K562 (cell line): ENCODE data around the gene AGRN. TPM values are rescaled to one million over a fixed set of nuclear protein-coding genes. Genes with fewer than 3 reads are reported as not detected.

ENCODE experiments used
- BHLHE40 ChIP-seq: IDR thresholded peaks from 2 replicates; pipeline ENCODE4 v1.6.1; 2011; ENCODE audit warnings: low read length, improper control_type of control experiment
- BRF1 ChIP-seq: IDR thresholded peaks from 3 replicates; pipeline ENCODE4 v1.6.1; 2011; ENCODE audit warnings: borderline replicate concordance, mild to moderate bottlenecking; ENCODE audit not compliant: insufficient read length; ENCODE audit errors: extremely low read depth
- CBFA2T2 ChIP-seq: fragments of 450-650 bp; conservative IDR thresholded peaks from 2 replicates; pipeline ENCODE4 v1.6.1; 2017; ENCODE audit warnings: mild to moderate bottlenecking
- E2F3 ChIP-seq: fragments of 250-450 bp; sonication (Bioruptor Pico); IDR thresholded peaks from 2 replicates; pipeline ENCODE4 v1.4.0; 2020; ENCODE audit warnings: mild to moderate bottlenecking
- ETV1 ChIP-seq: fragments of 450-650 bp; conservative IDR thresholded peaks from 2 replicates; pipeline ENCODE4 v1.6.1; 2016; ENCODE audit warnings: missing genetic modification characterization, control low read depth, low read depth, missing compliant biosample characterization
- FIP1L1 ChIP-seq: fragments of 200-400 bp; formaldehyde crosslinking; IDR thresholded peaks from 2 replicates; pipeline ENCODE4 v1.6.1; 2018; ENCODE audit warnings: mild to moderate bottlenecking, low read depth, low read length; ENCODE audit not compliant: poor library complexity, severe bottlenecking
- JUND ChIP-seq, 2 experiments: IDR thresholded peaks; 2 replicates in 1 of 2; 3 replicates in 1 of 2; pipeline ENCODE4 v1.6.1; 2011; ENCODE audit warnings: borderline replicate concordance in 2 of 2, low read depth in 2 of 2, low read length in 2 of 2, improper control_type of control experiment in 1 of 2, missing biosample characterization in 1 of 2, missing genetic modification characterization in 1 of 2, missing genetic modification reagents in 1 of 2
- KAT7 ChIP-seq: sonication (generic); formaldehyde crosslinking; IDR thresholded peaks from 2 replicates; pipeline ENCODE4 v1.8.0; 2022; ENCODE audit warnings: missing genetic modification reagents, mild to moderate bottlenecking, borderline replicate concordance
- MXD1 ChIP-seq: fragments of 250-450 bp; sonication (Bioruptor Pico); IDR thresholded peaks from 2 replicates; pipeline ENCODE4 v1.8.0; 2021; ENCODE audit warnings: borderline replicate concordance, mild to moderate bottlenecking, moderate library complexity; ENCODE audit not compliant: poor library complexity, severe bottlenecking
- NFIC ChIP-seq: fragments of 450-650 bp; IDR thresholded peaks from 2 replicates; pipeline ENCODE4 v1.6.1; 2017; ENCODE audit warnings: mild to moderate bottlenecking, inconsistent platforms
- PCBP1 ChIP-seq: fragments of 200-400 bp; formaldehyde crosslinking; IDR thresholded peaks from 2 replicates; pipeline ENCODE4 v1.6.1; 2018; ENCODE audit warnings: mild to moderate bottlenecking, low read depth, low read length; ENCODE audit not compliant: poor library complexity, severe bottlenecking
- PHF21A ChIP-seq: fragments of 450-650 bp; IDR thresholded peaks from 2 replicates; pipeline ENCODE4 v1.6.1; 2017; ENCODE audit warnings: low read depth, borderline replicate concordance
- RBM22 ChIP-seq: fragments of 200-400 bp; formaldehyde crosslinking; IDR thresholded peaks from 2 replicates; pipeline ENCODE4 v1.6.1; 2018; ENCODE audit warnings: low read length, low read depth; ENCODE audit not compliant: poor library complexity, severe bottlenecking
- TRIM28 ChIP-seq: fragments of 450-650 bp; IDR thresholded peaks from 2 replicates; pipeline ENCODE4 v1.6.1; 2017
- YY1 ChIP-seq, 3 experiments: IDR thresholded peaks; 2 replicates each; pipeline ENCODE4 v1.6.1; 2011; ENCODE audit warnings: low read length in 2 of 3, mild to moderate bottlenecking in 2 of 3, moderate library complexity in 2 of 3, borderline replicate concordance in 1 of 3, control low read depth in 1 of 3, low read depth in 1 of 3; ENCODE audit not compliant: insufficient read depth in 3 of 3, insufficient replicate concordance in 2 of 3, control insufficient read depth in 1 of 3, insufficient read length in 1 of 3; ENCODE audit errors: extremely low read depth in 1 of 3
- ZBTB7A ChIP-seq: IDR thresholded peaks from 2 replicates; pipeline ENCODE4 v1.6.1; 2011; ENCODE audit warnings: low read depth, mild to moderate bottlenecking, low read length, moderate library complexity, borderline replicate concordance; ENCODE audit not compliant: control insufficient read depth
- ZFP1 ChIP-seq: fragments of 450-650 bp; formaldehyde crosslinking; IDR thresholded peaks from 2 replicates; pipeline ENCODE4 v1.4.0; 2020; ENCODE audit warnings: mild to moderate bottlenecking, mixed read lengths
- ZNF253 ChIP-seq: fragments of 250-450 bp; sonication (Bioruptor Pico); conservative IDR thresholded peaks from 2 replicates; pipeline ENCODE4 v1.6.1; 2021; ENCODE audit warnings: mild to moderate bottlenecking
- ZNF586 ChIP-seq: fragments of 450-650 bp; formaldehyde crosslinking; conservative IDR thresholded peaks from 2 replicates; pipeline ENCODE4 v1.4.0; 2020; ENCODE audit warnings: mild to moderate bottlenecking, moderate library complexity
- polyA plus RNA-seq, 8 experiments: library from polyadenylated mRNA; depleted of rRNA in 4 of 8; stranded (reverse) in 5 of 8; unstranded in 3 of 8; fragments of >200 nt; fragmentation: Nextera tagmentation in 2 of 8; fragmentation: Illumina TruSeq in 1 of 8; extraction: Ambion mirVana in 2 of 8; extraction: Trizol in 1 of 8; gene quantifications; 2 replicates each; pipeline versions ENCODE4 v1.2.1 to v1.2.3, GENCODE V29; 2011 to 2014; ENCODE audit warnings: inconsistent platforms in 1 of 8, missing spikeins in 1 of 8
- total RNA-seq, 7 experiments: library from RNA; depleted of rRNA in 6 of 7; stranded (reverse); fragments of >200 nt in 6 of 7; fragmentation: Illumina TruSeq in 2 of 7; extraction: Trizol in 2 of 7; gene quantifications; 2 replicates each; pipeline versions ENCODE4 v1.2.1 to v1.2.3, GENCODE V29; 2011 to 2021; ENCODE audit warnings: low replicate concordance in 1 of 7
- TF ChIP-seq, protein P1 (sequence below): sonication (generic); formaldehyde crosslinking; IDR thresholded peaks from 2 replicates; pipeline ENCODE4 v1.8.0; 2022; ENCODE audit warnings: mild to moderate bottlenecking, missing genetic modification reagents
- TF ChIP-seq, protein P2 (sequence below): fragments of 250-450 bp; sonication (Bioruptor Pico); IDR thresholded peaks from 2 replicates; pipeline ENCODE4 v1.4.0; 2020
- TF ChIP-seq, protein P3 (sequence below), 2 experiments: fragments of 450-650 bp; conservative IDR thresholded peaks; 2 replicates each; pipeline ENCODE4 v1.6.1; 2017; ENCODE audit warnings: mild to moderate bottlenecking in 2 of 2, moderate library complexity in 2 of 2

Gene AGRN
- total and polyA plus RNA-seq, 9 of the 15 experiments (the other 6 are each of a cell fraction or from before 2014, with no cell fraction given), result 0.04 to 111 (median 18.1) TPM

- TF ChIP-seq YY1 (IDR thresholded peaks at IDR 0.05; ENCODE audit: borderline replicate concordance in 1 of 3, control insufficient read depth in 1 of 3, extremely low read depth in 1 of 3, insufficient read depth in 3 of 3, insufficient read length in 1 of 3, insufficient replicate concordance in 2 of 3, low read depth in 1 of 3, low read length in 2 of 3) (peak in 2 of 3 experiments; percentile 31 to 57), CBFA2T2 (0 out of 2 replicates have a peak, but pooled peaks have one; percentile 30), TRIM28 (no peak), MXD1 (no peak), BHLHE40 (peak; percentile 82), ETV1 (tag) (no peak), NFIC (no peak; the same call in 1 of the 2 replicates), ZFP1 (CRISPR knock-in tag) (no peak), PCBP1 (no peak), FIP1L1 (peak; percentile 79), RBM22 (peak; percentile 61), E2F3 (CRISPR knock-in tag) (0 out of 2 replicates have a peak, but pooled peaks have one; percentile 21), JUND (IDR thresholded peaks at IDR 0.05; ENCODE audit: borderline replicate concordance, low read depth, low read length) (peak; percentile 98), JUND (tag; IDR thresholded peaks at IDR 0.05; ENCODE audit: borderline replicate concordance, low read depth, low read length) (peak; percentile 94; the same call in 2 of the 3 replicates), ZNF586 (CRISPR knock-in tag) (no peak), ZNF253 (no peak), PHF21A (peak; percentile 71; the same call in 1 of the 2 replicates), KAT7 (CRISPR knock-in tag) (peak; percentile 61; the same call in 1 of the 2 replicates), BRF1 (no peak), ZBTB7A (peak; percentile 94)
- TF ChIP-seq, protein P1, sequence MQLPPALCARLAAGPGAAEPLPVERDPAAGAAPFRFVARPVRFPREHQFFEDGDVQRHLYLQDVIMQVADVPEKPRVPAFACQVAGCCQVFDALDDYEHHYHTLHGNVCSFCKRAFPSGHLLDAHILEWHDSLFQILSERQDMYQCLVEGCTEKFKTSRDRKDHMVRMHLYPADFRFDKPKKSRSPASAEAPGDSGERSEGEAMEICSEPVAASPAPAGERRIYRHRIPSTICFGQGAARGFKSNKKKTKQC, result peak; percentile 84
- TF ChIP-seq, protein P2, sequence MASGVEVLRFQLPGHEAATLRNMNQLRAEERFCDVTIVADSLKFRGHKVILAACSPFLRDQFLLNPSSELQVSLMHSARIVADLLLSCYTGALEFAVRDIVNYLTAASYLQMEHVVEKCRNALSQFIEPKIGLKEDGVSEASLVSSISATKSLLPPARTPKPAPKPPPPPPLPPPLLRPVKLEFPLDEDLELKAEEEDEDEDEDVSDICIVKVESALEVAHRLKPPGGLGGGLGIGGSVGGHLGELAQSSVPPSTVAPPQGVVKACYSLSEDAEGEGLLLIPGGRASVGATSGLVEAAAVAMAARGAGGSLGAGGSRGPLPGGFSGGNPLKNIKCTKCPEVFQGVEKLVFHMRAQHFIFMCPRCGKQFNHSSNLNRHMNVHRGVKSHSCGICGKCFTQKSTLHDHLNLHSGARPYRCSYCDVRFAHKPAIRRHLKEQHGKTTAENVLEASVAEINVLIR, result no peak
- TF ChIP-seq, protein P3, sequence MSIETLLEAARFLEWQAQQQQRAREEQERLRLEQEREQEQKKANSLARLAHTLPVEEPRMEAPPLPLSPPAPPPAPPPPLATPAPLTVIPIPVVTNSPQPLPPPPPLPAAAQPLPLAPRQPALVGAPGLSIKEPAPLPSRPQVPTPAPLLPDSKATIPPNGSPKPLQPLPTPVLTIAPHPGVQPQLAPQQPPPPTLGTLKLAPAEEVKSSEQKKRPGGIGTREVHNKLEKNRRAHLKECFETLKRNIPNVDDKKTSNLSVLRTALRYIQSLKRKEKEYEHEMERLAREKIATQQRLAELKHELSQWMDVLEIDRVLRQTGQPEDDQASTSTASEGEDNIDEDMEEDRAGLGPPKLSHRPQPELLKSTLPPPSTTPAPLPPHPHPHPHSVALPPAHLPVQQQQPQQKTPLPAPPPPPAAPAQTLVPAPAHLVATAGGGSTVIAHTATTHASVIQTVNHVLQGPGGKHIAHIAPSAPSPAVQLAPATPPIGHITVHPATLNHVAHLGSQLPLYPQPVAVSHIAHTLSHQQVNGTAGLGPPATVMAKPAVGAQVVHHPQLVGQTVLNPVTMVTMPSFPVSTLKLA (conservative IDR thresholded peaks at IDR 0.05), result peak; percentile 57 to 82; a peak in 3 of 4 replicates
These were observed 44.3 kb downstream of the AGRN start (continued) for GRCh38 chr1:1063945-1064831.
